NB4 (cell line): Measurements from ENCODE around the gene PDXDC1.
"Not testable (repeated sequence)": the region's sequence is repeated elsewhere in the genome, so short reads cannot be mapped to it uniquely, and the experiment has no call there.

Source experiments
- POLR2A ChIP-seq: IDR thresholded peaks from 2 replicates; pipeline ENCODE4 v1.6.1; 2011; ENCODE audit warnings: mild to moderate bottlenecking; ENCODE audit not compliant: insufficient read length; ENCODE audit errors: extremely low read depth
- TF ChIP-seq, protein P1 (sequence below): IDR thresholded peaks from one replicate; pipeline ENCODE4 v1.5.1; 2012; ENCODE audit warnings: low read depth, low read length

DNA sequence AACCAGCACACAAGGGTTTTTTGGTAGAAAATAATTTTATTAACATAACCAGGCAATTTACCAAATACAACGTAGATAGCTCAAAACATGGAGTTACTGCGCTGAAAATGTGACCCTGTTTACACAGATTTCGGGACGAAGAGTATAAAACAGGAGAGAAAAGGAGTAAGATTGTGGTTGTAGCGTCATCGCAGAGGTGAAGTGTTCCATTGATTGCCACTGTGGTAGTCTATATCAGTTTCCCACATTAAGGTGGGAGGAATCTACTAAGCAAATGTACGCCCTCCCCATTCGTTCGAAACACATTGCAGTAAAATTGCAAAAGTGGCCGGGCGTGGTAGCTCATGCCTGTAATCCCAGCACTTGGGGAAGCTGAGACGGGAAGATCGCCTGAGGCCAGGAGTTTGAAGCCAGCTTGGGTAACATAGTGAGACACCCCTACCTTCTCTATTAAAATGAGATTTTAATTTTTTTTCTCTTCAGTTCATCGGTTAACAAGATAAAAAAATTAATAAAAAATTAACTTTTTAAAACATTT, 972 bp upstream of the PDXDC1 start:
- TF ChIP-seq, protein P1, sequence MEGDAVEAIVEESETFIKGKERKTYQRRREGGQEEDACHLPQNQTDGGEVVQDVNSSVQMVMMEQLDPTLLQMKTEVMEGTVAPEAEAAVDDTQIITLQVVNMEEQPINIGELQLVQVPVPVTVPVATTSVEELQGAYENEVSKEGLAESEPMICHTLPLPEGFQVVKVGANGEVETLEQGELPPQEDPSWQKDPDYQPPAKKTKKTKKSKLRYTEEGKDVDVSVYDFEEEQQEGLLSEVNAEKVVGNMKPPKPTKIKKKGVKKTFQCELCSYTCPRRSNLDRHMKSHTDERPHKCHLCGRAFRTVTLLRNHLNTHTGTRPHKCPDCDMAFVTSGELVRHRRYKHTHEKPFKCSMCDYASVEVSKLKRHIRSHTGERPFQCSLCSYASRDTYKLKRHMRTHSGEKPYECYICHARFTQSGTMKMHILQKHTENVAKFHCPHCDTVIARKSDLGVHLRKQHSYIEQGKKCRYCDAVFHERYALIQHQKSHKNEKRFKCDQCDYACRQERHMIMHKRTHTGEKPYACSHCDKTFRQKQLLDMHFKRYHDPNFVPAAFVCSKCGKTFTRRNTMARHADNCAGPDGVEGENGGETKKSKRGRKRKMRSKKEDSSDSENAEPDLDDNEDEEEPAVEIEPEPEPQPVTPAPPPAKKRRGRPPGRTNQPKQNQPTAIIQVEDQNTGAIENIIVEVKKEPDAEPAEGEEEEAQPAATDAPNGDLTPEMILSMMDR = not testable (repeated sequence)
- not testable (repeated sequence) for TF ChIP-seq POLR2A
